IPS DF 19.7 (cell line): ENCODE measurements around the gene IL1RN.

Experiments used
- DNase-seq: peaks from one replicate; pipeline ENCODE4 v3.0.0-alpha.2; 2013; ENCODE audit warnings: low read depth, low spot score

Gene IL1RN

GRCh38 chr2:113156278-113157117, 29.1 kb downstream of the IL1RN start:
- no peak for DNase-seq

GRCh38 chr2:113157118-113157896, 29.9 kb downstream of the IL1RN start:
- no peak for DNase-seq

- no peak for DNase-seq
Observed at GRCh38 chr2:113157897-113158753, 30.7 kb downstream of the IL1RN start.

GRCh38 chr2:113158884-113159553, 31.6 kb downstream of the IL1RN start:
- no peak for DNase-seq

- no peak for DNase-seq
Observed at GRCh38 chr2:113160248-113160647, 32.9 kb downstream of the IL1RN start.

- DNase-seq = no peak
Observed at GRCh38 chr2:113160962-113161361, 33.6 kb downstream of the IL1RN start.

GRCh38 chr2:113162173-113162572, 34.8 kb downstream of the IL1RN start:
- no peak for DNase-seq

- DNase-seq = no peak
Observed at GRCh38 chr2:113162869-113163268, 35.5 kb downstream of the IL1RN start.

GRCh38 chr2:113164215-113164929, 37.0 kb downstream of the IL1RN start:
- DNase-seq = no peak

- peak; percentile 38 for DNase-seq
Observed at GRCh38 chr2:113164930-113165585, 37.7 kb downstream of the IL1RN start.

- DNase-seq = no peak
Observed at GRCh38 chr2:113166187-113166645, 38.8 kb downstream of the IL1RN start.

GRCh38 chr2:113167115-113167932, 39.9 kb downstream of the IL1RN start:
- no peak for DNase-seq

GRCh38 chr2:113167962-113168340, 40.6 kb downstream of the IL1RN start:
- no peak for DNase-seq

- DNase-seq = no peak
Observed at GRCh38 chr2:113169002-113169530, 41.7 kb downstream of the IL1RN start.

GRCh38 chr2:113169586-113169985, 42.2 kb downstream of the IL1RN start:
- no peak for DNase-seq

- no peak for DNase-seq
Observed at GRCh38 chr2:113171334-113172075, 44.1 kb downstream of the IL1RN start.

GRCh38 chr2:113172721-113173541, 45.5 kb downstream of the IL1RN start:
- DNase-seq = no peak
